HG02588 (cell line): ENCODE results near the gene CCDC124.
"Not testable (repeated sequence)": the region's sequence is repeated elsewhere in the genome, so short reads cannot be mapped to it uniquely, and the experiment has no call there.

Experiments
- ATAC-seq: cut with Tn5 transposase; IDR thresholded peaks from one replicate; pipeline ENCODE4 v1.9.1; 2021; ENCODE audit warnings: mild to moderate bottlenecking, moderate library complexity; ENCODE audit not compliant: unreplicated experiment

The CCDC124 gene, protein sequence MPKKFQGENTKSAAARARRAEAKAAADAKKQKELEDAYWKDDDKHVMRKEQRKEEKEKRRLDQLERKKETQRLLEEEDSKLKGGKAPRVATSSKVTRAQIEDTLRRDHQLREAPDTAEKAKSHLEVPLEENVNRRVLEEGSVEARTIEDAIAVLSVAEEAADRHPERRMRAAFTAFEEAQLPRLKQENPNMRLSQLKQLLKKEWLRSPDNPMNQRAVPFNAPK

DNA sequence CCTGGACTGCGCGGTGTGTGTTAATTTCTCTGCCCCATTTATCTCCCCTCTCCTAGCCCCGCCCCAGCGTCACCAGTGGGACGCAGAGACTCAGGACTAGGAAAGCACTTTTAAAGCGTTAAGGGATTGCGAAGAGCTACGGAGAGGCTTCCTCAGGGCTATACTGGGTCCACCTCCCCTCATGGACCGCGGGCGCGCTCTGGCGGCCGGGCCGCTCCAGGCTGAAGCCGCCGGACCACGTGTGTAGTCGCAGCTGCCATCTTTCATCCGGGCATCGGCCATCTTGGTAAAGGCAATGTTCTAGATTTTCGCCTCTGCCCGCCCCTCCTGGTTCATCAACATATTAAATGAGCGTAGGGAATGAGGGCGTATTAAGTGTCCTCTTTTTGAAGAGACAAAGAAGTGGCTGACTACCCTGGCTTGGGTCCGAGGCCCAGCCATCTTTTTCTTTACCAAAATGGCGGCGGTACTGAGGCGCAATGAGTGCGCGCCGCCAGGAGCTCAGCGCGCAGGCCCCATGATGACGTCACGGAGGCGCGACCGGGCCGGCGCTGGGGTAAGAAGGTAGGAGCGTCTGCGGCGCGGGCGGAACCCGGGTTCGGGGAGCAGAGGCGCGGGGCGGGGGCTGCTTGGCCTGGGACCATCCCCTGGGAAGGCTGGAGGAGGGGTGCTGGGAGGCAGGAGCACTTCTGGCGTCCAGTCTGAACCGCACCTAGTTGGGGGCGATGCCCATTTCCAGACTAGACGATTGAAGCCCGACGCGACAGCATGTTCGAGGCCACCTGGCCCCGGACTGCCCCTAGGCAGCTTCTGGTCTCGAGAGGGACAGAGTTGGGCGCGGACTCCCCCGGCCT is at the start of gene CCDC124:
CCDC124 (plus strand) TSS at position 531 of the 854 bp plus-strand sequence. CDS start 3,406 bp downstream, outside the sequence.
- ATAC-seq, result peak; percentile 71

DNA sequence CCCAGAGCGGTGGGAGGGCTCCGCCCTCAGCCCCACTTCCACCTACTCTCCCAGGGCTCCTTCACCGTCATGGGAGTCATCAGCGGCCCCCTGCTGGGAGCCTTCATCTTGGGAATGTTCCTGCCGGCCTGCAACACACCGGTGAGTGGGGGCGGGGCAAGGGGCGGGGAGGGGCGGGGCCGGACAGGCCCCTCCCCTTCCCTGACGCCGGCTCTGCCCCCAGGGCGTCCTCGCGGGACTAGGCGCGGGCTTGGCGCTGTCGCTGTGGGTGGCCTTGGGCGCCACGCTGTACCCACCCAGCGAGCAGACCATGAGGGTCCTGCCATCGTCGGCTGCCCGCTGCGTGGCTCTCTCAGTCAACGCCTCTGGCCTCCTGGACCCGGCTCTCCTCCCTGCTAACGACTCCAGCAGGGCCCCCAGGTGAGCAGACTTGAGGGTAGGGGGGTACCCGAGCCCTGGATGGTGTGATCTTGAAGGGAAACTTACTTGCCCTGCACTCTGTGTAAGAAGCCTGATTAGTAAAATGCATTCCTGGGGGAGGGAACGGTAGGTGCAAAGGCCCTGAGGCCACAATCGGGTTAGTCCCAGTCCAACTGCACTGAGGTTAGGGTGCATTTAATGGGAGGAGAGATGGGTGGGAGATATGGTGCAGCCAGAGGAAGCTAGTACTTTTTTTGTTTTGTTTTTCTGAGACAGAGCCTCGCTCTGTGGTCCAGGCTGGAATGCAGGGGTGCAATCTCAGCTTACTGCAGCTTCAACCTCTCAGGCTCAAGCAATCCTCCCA is 49.0 kb upstream of the CCDC124 start:
- no peak for ATAC-seq

DNA sequence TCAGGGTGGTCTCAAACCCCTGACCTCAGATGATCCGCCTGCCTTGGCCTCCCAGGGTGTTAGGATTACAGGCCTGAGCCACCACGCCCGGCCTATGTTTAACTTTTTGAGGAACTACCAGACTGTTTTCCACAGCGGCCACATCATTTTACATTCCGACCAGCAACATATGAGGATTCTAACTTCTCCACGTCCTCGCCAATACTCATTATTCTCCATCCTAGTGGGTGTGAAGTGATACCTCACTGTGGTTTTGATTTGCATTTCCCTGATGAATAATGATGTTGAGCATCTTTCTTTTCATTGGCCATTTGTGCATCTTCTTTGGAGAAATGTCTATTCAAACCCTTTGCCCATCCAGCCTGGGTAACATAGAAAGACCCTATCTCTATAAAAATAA is 46.3 kb upstream of the CCDC124 start:
- no peak for ATAC-seq

DNA sequence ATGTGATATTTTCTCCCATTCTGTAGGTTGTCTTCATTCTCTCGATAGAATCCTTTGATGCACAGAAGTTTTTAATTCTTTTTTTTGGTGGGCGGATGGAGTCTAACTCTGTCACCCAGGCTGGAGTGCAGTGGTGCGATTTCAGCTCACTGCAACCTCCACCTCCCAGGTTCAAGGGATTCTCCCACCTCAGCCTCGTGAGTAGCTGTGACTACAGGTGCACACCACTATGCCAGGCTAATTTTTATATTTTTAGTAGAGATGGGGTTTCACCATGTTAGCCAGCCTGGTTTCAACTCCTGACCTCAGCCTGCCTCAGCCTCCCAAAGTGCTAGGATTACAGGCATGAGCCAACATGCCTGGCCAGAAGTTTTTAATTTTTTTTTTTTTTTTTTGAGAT is 45.6 kb upstream of the CCDC124 start:
- ATAC-seq, result not testable (repeated sequence)

DNA sequence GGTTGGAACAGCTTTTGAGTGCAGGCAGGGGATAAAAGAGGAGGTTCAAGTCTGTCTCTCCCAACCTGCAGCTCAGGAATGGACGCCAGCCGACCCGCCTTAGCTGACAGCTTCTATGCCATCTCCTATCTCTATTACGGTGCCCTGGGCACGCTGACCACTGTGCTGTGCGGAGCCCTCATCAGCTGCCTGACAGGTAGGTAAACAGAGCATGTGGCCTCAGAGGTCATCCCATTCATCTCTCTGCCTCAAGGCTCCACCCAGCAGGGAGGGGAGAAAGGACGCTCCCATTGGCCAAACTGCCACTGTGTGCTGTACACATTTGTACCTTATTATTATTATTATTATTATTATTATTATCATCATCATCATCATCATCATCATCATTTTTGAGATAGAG is 44.6 kb upstream of the CCDC124 start:
- no peak for ATAC-seq

DNA sequence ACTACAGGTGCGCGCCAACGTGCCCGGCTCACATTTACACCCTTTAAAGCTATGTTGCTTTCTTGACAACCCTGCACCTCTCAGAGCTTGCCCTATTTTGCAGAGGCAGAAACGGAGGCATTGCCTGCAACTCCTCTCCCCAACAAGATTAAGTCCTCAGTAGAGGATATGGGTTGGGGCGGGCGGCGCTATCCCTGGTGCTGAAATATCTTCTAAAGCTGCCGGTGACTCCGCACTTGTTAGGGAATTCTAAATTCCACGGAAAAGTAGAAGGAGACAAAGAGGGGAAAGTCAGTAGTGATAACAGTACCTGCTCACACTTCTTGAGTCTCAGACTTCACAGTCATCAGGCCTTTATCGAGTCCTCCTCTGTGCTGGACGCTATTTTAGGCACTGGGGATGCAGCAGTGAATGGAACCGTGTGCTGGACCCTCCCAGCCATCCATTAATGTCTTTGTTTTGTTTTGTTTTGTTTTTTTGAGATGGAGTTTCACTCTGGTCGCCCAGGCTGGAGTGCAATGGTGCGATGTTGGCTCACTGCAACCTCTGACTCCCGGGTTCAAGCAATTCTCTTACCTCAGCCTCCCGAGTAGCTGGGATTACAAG is 43.1 kb upstream of the CCDC124 start:
- no peak for ATAC-seq

DNA sequence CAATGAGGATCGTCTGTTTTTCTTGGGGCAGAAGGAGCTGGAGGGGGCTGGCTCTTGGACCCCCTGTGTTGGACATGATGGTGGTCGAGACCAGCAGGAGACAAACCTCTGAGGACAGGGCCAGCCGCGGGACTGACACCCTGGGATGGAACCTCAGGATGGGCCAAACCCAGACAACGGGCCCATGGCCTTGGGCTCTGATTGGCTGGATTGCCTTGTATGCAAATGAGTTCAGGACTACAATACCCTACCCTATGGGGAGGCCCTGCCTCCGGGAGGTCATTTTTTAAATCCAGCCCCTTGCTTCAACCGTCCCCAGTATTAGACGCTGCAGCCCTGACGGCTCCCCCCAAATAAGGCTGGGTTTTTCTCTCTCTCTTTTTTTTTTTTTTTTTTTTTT is 39.0 kb upstream of the CCDC124 start:
- ATAC-seq, result no peak

DNA sequence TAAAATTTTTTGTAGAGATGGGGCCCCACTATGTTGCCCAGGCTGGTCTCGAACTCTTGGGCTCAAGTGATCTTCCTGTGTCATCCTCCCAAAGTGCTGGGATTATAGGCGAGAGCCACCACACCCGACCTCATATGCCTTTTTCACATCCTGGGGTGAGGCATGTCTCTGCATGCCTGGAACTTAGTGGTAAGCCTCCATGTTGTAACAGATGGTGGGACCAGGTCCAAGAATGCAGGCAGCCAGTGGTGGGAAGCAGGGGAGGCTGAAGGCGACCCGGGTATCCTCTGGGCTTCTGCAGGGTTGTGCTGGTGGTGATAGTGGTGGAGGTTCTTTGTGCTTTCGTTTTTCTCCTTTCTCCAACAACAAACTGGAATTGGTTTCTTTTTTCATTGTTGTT is 30.1 kb upstream of the CCDC124 start:
- no peak for ATAC-seq

DNA sequence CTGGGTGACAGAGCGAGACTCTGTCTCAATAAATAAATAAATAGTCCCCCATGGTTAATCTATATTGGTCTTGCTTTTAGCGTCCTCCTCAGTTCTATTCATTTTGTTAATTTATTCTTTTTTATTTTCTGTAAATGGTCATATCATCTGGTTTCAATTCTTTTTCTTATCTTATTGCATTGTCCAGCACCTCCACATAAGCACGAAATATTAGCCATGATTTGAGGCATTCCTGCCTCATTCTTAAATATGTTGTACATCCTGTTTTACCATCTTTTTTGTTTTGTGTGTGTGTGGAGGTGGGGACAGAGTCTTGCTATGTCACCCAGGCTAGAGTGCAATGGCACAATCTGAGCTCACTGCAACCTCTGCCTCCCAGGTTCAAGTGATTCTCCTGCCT is 24.6 kb upstream of the CCDC124 start:
- no peak for ATAC-seq

DNA sequence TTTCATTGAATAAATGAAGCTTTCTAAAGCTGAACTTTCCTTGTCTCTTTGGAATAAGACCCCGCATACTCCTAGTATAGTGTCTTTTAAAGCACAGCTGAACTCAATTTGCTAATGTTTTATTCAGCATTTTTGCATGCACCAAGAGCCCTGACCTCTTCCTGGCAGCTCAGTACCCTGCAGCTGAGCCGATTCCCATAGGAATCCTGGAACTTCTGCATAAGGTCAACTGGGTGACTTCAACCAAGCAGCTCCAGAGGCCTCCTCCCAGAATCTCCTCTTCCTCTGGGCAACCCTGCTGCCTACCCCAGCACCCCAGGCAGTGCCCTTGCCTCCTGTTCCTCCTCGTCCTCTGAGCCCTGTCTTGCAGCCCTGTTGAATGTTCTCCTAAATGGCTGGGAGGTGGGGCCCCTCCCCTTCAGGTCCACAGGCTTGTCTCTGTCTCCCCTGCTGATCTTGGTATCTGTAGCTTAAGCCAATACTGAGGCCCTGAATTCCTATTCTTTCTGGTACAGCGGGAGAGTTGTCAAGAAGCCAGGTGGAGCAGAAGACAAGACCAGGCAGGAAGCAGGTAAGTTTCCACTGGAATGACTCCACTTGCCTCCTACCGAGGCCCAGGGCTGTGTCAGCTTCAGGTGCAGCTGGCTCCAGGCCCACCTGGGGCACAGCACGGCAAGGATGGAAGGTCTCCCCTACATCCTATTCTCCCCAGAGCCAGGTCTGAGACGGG is 23.6 kb upstream of the CCDC124 start:
- no peak for ATAC-seq

DNA sequence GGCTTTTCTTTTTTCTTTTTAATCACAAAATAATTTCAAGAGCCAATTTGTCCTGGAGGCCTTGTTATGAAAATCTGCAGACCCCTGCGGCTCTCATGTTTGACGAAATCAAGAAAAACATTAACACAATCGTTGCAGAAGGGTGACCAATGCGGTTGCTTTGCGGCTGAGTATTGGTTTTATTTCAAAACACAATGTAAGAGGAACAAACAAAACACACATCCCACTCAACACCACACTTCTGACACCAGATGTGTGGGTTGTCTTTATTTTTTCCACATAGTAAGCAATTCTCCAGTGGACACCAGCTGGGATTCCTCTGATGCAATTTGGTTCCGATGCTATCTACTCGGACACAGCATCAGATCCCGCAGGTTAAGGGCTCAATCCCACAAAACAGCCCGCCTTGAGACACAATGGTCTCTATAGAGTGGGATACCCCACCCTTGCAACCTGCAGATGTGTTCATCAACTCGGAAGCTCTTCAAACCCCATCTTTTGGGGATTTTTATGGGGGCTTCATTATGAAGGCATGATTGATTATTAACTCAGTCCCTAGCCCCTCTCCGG is 21.9 kb upstream of the CCDC124 start:
- no peak for ATAC-seq

DNA sequence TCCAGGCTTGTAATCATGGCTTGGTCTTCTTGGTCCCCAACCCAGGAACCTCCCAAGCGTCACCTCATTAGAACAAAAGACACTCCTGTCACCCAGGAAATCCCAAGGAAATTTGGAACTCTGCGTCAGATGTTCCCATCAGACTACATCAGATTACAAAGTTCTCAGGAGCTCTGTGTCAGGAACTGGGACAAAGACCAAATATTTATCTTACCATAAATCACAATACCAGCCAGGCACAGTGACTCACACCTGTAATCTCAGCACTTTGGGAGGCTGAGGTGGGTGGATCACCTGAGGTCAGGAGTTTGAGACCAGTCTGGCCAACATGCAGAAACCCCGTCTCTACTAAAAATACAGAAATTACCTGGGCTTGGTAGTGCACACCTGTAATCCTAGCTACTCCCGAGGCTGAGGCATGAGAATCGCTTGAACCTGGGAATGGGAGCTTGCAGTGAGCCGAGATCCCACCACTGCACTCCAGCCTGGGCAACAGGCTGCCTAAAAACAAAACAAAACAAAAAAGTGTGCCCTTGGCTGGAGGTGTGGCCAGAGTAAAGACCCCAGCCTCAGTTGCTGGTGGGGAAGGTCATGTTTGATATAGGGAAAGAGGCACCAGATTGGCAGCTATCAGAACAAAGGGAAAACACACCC is 16.7 kb upstream of the CCDC124 start:
- no peak for ATAC-seq

DNA sequence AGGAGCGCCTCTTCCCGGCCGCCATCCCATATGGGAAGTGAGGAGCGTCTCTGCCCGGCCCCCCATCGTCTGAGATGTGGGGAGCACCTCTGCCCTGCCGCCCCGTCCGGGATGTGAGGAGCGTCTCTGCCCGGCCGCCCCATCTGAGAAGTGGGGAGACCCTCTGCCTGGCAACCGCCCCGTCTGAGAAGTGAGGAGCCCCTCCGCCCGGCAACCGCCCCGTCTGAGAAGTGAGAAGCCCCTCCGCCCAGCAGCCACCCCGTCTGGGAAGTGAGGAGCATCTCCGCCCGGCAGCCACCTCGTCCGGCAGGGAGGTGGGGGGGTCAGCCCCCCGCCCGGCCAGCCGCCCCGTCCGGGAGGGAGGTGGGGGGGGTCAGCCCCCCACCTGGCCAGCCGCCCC is 14.7 kb upstream of the CCDC124 start:
- not testable (repeated sequence) for ATAC-seq

DNA sequence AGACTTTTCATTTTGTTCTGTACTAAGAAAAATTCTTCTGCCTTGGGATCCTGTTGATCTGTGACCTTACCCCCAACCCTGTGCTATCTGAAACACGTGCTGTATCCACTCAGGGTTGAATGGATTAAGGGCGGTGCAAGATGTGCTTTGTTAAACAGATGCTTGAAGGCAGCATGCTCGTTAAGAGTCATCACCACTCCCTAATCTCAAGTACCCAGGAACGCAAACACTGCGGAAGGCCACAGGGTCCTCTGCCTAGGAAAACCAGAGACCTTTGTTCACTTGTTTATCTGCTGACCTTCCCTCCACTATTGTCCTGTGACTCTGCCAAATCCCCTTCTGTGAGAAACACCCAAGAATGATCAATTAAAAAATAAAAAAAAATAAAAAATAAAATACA is 13.7 kb upstream of the CCDC124 start:
- not testable (repeated sequence) for ATAC-seq

DNA sequence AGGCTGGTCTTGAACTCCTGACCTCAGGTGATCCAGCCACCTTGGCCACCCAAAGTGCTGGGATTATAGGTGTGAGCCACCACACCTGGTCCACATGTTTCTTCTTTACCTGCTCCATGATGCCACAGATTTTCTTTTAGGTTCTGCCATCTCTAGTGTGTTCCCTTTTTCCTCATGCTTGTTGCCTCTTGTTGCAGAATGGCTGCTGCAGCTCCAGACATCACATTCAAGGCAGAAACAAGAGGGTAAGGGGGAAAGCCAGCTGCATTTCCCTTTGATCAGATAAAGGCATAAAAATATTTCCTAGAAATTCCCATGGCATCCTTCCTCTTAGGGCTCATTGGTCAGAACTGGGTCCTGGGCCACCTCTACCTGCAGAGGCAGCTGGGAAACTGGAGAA is 12.3 kb upstream of the CCDC124 start:
- ATAC-seq, result no peak

DNA sequence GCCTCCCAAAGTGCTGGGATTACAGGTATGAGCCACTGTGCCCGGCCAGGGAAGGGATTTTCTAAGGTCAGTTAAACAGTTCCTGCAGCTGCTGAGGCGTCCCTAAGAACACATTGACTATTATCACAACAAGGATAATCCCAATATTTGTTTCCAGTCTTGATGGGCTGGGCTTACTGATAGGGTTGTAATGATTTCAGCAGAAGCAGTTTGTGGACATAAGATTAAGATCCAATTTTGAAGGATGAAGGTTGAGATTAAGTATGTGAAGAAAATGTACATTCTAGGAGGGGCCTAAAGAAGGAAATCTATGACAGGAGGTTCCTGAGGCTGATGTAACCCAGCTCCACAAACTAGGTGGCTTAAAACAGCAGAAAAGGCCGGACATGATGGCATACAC is 10.7 kb upstream of the CCDC124 start:
- ATAC-seq, result no peak

DNA sequence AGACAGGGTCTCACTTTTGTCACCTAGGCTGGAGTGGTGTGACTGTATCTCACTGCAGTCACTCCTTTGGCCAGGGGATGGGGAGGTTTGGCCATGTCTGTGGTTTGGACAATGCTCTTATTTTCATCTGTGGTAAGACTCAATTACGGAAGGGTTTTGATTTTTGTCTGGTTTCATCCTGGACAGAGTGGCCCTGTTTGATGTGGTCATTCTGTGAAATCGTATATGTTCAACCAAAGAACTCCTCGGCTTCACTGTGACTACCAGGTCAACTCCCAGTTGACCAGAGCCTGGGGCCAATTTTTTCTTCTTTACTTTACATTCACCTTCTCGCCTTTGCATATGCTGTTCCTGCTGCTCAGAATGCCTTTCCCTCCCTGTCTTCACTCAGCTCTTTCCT is 6.8 kb upstream of the CCDC124 start:
- no peak for ATAC-seq

DNA sequence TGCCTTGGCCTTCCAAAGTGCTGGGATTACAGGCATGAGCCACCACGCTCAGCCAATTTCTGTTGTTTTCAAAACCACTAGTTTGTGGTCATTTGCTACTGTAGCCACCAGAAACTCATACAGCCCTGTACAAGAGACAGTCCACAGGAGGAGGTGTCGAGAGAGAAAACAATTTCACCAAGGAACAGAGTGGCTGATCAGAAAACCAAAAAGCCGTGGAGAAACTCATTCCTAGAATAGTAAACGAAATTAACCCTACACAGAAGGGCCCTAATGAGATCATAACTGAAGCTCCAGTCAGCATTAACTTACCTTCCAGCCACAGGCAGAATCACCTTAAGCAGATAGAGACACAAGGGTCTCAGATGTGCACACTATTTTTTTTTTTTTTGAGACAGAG is 3.8 kb upstream of the CCDC124 start:
- ATAC-seq, result no peak

DNA sequence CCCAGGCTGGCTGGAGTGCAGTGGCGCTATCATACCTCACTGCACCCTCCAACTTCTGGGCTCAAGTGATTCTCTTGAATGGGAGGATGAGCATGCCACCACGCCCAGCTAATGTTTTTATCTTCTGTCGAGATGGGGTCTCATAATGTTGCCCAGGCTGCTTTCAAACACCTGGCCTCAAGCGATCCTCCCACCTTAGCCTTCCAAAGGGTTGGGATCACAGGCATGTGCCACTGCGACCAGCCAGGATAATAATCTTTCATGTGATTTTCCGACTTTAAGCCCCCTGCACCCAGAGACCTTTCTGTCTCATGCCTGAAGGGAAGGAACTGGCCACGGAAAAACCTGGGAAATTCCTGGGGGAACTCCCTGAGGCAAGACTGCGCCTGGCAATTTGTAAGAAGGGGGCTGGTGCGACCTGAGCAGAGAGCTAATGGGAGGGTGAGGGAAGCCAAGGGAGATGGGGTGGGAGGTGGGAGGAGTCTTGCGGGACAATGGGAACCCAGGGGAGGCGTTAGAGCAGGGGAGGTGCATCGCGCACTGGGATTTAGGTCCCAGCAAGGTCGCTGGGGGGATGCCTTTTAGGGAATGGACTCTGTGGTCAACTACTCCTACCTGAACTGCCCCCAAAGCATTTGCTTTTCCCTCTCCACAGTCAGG is 1.2 kb upstream of the CCDC124 start:
- ATAC-seq, result no peak
